ENCODE results near the gene FREM3.
A peak's percentile ranks its signal among the peaks of the same experiment; 100 is the strongest.

The FREM3 gene

GRCh38 chr4:143658336-143658735, 42.1 kb downstream of the FREM3 start:
- DNase-seq = no peak

GRCh38 chr4:143654571-143654970, 45.9 kb downstream of the FREM3 start:
- no peak for DNase-seq

- DNase-seq = no peak
These were observed 47.4 kb downstream of the FREM3 start for GRCh38 chr4:143653031-143653430.

- no peak for DNase-seq
These were observed 57.1 kb downstream of the FREM3 start for GRCh38 chr4:143643399-143643798.

- no peak for DNase-seq
These were observed 57.9 kb downstream of the FREM3 start for GRCh38 chr4:143642611-143643010.

- DNase-seq = no peak
These were observed 59.1 kb downstream of the FREM3 start for GRCh38 chr4:143641361-143641760.

GRCh38 chr4:143634763-143635162, 65.7 kb downstream of the FREM3 start:
- no peak for DNase-seq

- no peak for DNase-seq
These were observed 66.6 kb downstream of the FREM3 start for GRCh38 chr4:143633833-143634232.

- no peak for DNase-seq
These were observed 74.2 kb downstream of the FREM3 start for GRCh38 chr4:143626134-143626911.

GRCh38 chr4:143625632-143626031, 74.8 kb downstream of the FREM3 start:
- no peak for DNase-seq

GRCh38 chr4:143623896-143624295, 76.6 kb downstream of the FREM3 start:
- no peak for DNase-seq

GRCh38 chr4:143618811-143619210, 81.7 kb downstream of the FREM3 start:
- no peak for DNase-seq

- no peak for DNase-seq
These were observed 82.3 kb downstream of the FREM3 start for GRCh38 chr4:143617994-143618679.

- DNase-seq = peak; percentile 7
These were observed 83.7 kb downstream of the FREM3 start for GRCh38 chr4:143616771-143617170.

- no peak for DNase-seq
These were observed 91.0 kb downstream of the FREM3 start for GRCh38 chr4:143609492-143609891.

GRCh38 chr4:143606480-143606879, 94.0 kb downstream of the FREM3 start:
- no peak for DNase-seq

- no peak for DNase-seq
These were observed 100.6 kb downstream of the FREM3 start for GRCh38 chr4:143599827-143600226.

GRCh38 chr4:143598816-143599215, 101.7 kb downstream of the FREM3 start:
- DNase-seq = no peak

- DNase-seq = no peak
These were observed 103.2 kb downstream of the FREM3 start for GRCh38 chr4:143597276-143597675.

- DNase-seq = no peak
These were observed 112.8 kb downstream of the FREM3 start for GRCh38 chr4:143587703-143588102.

GRCh38 chr4:143586080-143586479, 114.4 kb downstream of the FREM3 start:
- no peak for DNase-seq

GRCh38 chr4:143585548-143585947, 114.9 kb downstream of the FREM3 start:
- no peak for DNase-seq

GRCh38 chr4:143581331-143581946, 119.0 kb downstream of the FREM3 start:
- no peak for DNase-seq

GRCh38 chr4:143575331-143575730, 125.1 kb downstream of the FREM3 start:
- DNase-seq = no peak

All from stimulated activated CD4-positive, alpha-beta T cell treated with anti-CD3 and anti-CD28 coated beads, Interleukin-4, amount 100 ng/mL, for 24 hours (primary cell).